NK-92 (cell line): ENCODE data around the gene HBEGF.
"Not testable (repeated sequence)": the region's sequence is repeated elsewhere in the genome, so short reads cannot be mapped to it uniquely, and the experiment has no call there.

Experiments
- DNase-seq: peaks from one replicate; lab custom pipeline; 2025; ENCODE audit not compliant: unreplicated experiment; lab: John Stamatoyannopoulos, UW

HBEGF gene

GRCh38 chr5:140361901-140362300 is 15.5 kb upstream of the HBEGF start:
- no peak for DNase-seq

GRCh38 chr5:140360681-140361479 is 14.5 kb upstream of the HBEGF start:
- no peak for DNase-seq

- DNase-seq: no peak
Measured at GRCh38 chr5:140360101-140360500, 13.7 kb upstream of the HBEGF start, which contains the start of gene SLC4A9. SLC4A9 (plus strand) TSS chr5:140360194; CDS start chr5:140360237, 43 bp downstream.

- DNase-seq: no peak
Measured at GRCh38 chr5:140358738-140359310, 12.4 kb upstream of the HBEGF start.

- no peak for DNase-seq
Measured at GRCh38 chr5:140357726-140358093, 11.3 kb upstream of the HBEGF start.

GRCh38 chr5:140356853-140357725 is 10.7 kb upstream of the HBEGF start:
- DNase-seq: no peak

GRCh38 chr5:140355546-140355945 is 9.1 kb upstream of the HBEGF start:
- no peak for DNase-seq

- DNase-seq: no peak
Measured at GRCh38 chr5:140351609-140352334, 5.4 kb upstream of the HBEGF start.

GRCh38 chr5:140349244-140349643 is 2.8 kb upstream of the HBEGF start:
- DNase-seq: no peak

GRCh38 chr5:140348104-140348503 is 1.7 kb upstream of the HBEGF start:
- no peak for DNase-seq

- no peak for DNase-seq
Measured at GRCh38 chr5:140347360-140347759, 957 bp upstream of the HBEGF start.

GRCh38 chr5:140345919-140346347 is 470 bp downstream of the HBEGF start:
- DNase-seq: no peak

- DNase-seq: no peak
Measured at GRCh38 chr5:140344683-140345423, 1.6 kb downstream of the HBEGF start.

GRCh38 chr5:140343849-140344248 is 2.6 kb downstream of the HBEGF start:
- DNase-seq: not testable (repeated sequence)

- DNase-seq: no peak
Measured at GRCh38 chr5:140342896-140343295, 3.5 kb downstream of the HBEGF start.

GRCh38 chr5:140342287-140342686 is 4.1 kb downstream of the HBEGF start:
- DNase-seq: no peak

- DNase-seq: no peak
Measured at GRCh38 chr5:140341591-140341990, 4.8 kb downstream of the HBEGF start.

- no peak for DNase-seq
Measured at GRCh38 chr5:140340605-140341121, 5.7 kb downstream of the HBEGF start.

GRCh38 chr5:140339636-140340035 is 6.8 kb downstream of the HBEGF start:
- no peak for DNase-seq

GRCh38 chr5:140338908-140339307 is 7.5 kb downstream of the HBEGF start:
- DNase-seq: no peak
